ENCODE data around the gene CLMN. TPM values are rescaled to one million over a fixed set of nuclear protein-coding genes. Genes with fewer than 3 reads are reported as not detected.

Gene CLMN
- total and polyA plus RNA-seq, 2 donors (not counting 1 experiment from before 2014, with no cell fraction given) = 9.6 to 51.5 TPM

DNA sequence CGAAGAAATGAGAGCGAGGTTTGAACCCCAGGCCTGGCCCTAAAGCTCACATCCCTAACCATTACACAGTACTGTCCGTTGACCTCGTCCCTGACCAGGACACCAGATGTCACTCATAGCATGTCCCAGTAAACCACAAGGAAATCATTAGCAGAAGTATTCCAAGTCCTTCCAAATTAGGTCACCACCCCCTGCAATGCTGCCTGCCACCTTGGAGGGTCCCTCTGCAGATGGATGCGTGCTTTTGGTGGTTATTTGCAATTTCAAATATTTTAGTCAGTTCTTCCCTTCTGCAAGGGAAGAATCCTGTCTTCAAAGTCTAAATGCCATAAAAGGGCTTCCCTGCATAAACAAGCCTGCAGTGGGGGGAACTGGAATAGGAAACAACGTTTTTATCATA lies 71.3 kb downstream of the CLMN start:
- Histone ChIP-seq H3K27ac (ENCODE audit: low read length in 2 of 2) (no peak overlapping the region), H4K20me1 (ENCODE audit: control insufficient read depth, insufficient read depth, low read length, poor library complexity, severe bottlenecking) (no peaks in the 10 kb centered on the region), H3K36me3 (replicated peaks in 1 of 2; ENCODE audit: control extremely low read depth in 1 of 2, control insufficient read depth in 1 of 2, extremely low read depth in 1 of 2, insufficient read depth in 2 of 2, low read length in 1 of 2) (no peaks in the 10 kb centered on the region), H3K9ac (ENCODE audit: low read length) (no peak overlapping the region), H2AFZ (ENCODE audit: insufficient read depth, low read depth, low read length, poor library complexity, severe bottlenecking) (no peak overlapping the region), H3K27me3 (replicated peaks in 1 of 4; ENCODE audit: control extremely low read depth in 1 of 4, control insufficient read depth in 3 of 4, insufficient read depth in 4 of 4, low read length in 3 of 4) (no peaks in the 10 kb centered on the region), H3K4me2 (replicated peaks; ENCODE audit: low read depth, low read length, poor library complexity, severe bottlenecking) (no peak overlapping the region), H3K4me3 (ENCODE audit: control extremely low read depth in 1 of 5, extremely low read depth in 1 of 5, insufficient read depth in 1 of 5, low read depth in 2 of 5, low read length in 4 of 5) (no peak overlapping the region), H3K9me3 (ENCODE audit: control extremely low read depth in 1 of 3, control insufficient read depth in 2 of 3, insufficient read depth in 1 of 3, low read length in 2 of 3) (peaks cover 0 to 6% (median 0%) of the 10 kb centered on the region in 3 donors), H3K4me1 (ENCODE audit: control insufficient read depth in 2 of 2, insufficient read depth in 2 of 2, low read length in 2 of 2) (no peaks in the 10 kb centered on the region), H3K79me2 (ENCODE audit: control insufficient read depth, insufficient read depth, low read length) (no peaks in the 10 kb centered on the region)
- POLR2A ChIA-PET = no interaction called here
- H3K27ac Mint-ChIP-seq = no peak overlapping the region
- 96% methylated on average over 4 of the region's 6 CpGs for WGBS (ENCODE audit: insufficient coverage)
- ATAC-seq (ENCODE audit: low read depth) (no peak), DNase-seq (no peak)
- TF ChIP-seq EZH2 (IDR thresholded peaks at IDR 0.05; ENCODE audit: borderline replicate concordance, insufficient read depth, low read depth, low read length, poor library complexity, severe bottlenecking) = no peak
- TF ChIP-seq, protein P1, sequence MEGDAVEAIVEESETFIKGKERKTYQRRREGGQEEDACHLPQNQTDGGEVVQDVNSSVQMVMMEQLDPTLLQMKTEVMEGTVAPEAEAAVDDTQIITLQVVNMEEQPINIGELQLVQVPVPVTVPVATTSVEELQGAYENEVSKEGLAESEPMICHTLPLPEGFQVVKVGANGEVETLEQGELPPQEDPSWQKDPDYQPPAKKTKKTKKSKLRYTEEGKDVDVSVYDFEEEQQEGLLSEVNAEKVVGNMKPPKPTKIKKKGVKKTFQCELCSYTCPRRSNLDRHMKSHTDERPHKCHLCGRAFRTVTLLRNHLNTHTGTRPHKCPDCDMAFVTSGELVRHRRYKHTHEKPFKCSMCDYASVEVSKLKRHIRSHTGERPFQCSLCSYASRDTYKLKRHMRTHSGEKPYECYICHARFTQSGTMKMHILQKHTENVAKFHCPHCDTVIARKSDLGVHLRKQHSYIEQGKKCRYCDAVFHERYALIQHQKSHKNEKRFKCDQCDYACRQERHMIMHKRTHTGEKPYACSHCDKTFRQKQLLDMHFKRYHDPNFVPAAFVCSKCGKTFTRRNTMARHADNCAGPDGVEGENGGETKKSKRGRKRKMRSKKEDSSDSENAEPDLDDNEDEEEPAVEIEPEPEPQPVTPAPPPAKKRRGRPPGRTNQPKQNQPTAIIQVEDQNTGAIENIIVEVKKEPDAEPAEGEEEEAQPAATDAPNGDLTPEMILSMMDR (IDR thresholded peaks at IDR 0.05) = no peak
- CTCF ChIA-PET = no interaction called here
- H3K27me3 Mint-ChIP-seq = no peaks in the 10 kb centered on the region
- intact Hi-C loops (cut with micrococcal nuclease) = no loop called here
- no peaks in the 10 kb centered on the region for H3K9me3 Mint-ChIP-seq (ENCODE audit: insufficient read depth)
- peaks cover 6% of the 10 kb centered on the region for H3K4me1 Mint-ChIP-seq
- H3K4me3 Mint-ChIP-seq = no peak overlapping the region

DNA sequence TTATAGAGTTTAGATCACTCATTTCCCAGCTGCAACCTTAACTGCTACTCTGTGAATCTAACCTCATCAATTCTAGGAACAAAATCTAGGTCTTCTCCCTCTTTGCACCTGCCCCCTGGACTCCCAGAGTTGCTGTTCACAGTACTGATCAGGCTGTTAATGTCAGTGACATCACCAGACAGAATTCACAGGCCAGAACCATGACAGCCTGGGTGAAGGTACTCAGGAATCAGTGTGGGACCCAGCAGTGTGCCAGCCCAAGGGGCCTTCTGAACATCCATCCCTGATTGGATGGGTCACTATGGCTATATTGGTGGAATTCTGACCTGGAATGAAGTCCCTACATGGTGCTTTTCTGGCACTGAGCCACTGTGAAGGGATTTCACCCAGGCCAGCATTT lies 72.8 kb downstream of the CLMN start:
- no peaks in the 10 kb centered on the region for H3K36me3 ChIP-seq (replicated peaks in 1 of 2; ENCODE audit: control extremely low read depth in 1 of 2, control insufficient read depth in 1 of 2, extremely low read depth in 1 of 2, insufficient read depth in 2 of 2, low read length in 1 of 2)
- H3K4me1 Mint-ChIP-seq = peaks cover 6% of the 10 kb centered on the region
- no peak for ATAC-seq (ENCODE audit: low read depth)
- H3K4me3 Mint-ChIP-seq = no peak overlapping the region
- ChIA-PET POLR2A (no interaction called here), CTCF (no interaction called here)
- no peak overlapping the region for H2AFZ ChIP-seq (ENCODE audit: insufficient read depth, low read depth, low read length, poor library complexity, severe bottlenecking)
- no peaks in the 10 kb centered on the region for H3K4me1 ChIP-seq (ENCODE audit: control insufficient read depth in 2 of 2, insufficient read depth in 2 of 2, low read length in 2 of 2)
- no peaks in the 10 kb centered on the region for H3K79me2 ChIP-seq (ENCODE audit: control insufficient read depth, insufficient read depth, low read length)
- no peak for DNase-seq
- TF ChIP-seq, protein P1 (IDR thresholded peaks at IDR 0.05) = no peak
- no peak for TF ChIP-seq EZH2 (IDR thresholded peaks at IDR 0.05; ENCODE audit: borderline replicate concordance, insufficient read depth, low read depth, low read length, poor library complexity, severe bottlenecking)
- H3K27ac Mint-ChIP-seq = no peak overlapping the region
- intact Hi-C loops (cut with micrococcal nuclease) = no loop called here
- no peak overlapping the region for H3K27ac ChIP-seq (ENCODE audit: low read length in 2 of 2)
- no peak overlapping the region for H3K4me2 ChIP-seq (replicated peaks; ENCODE audit: low read depth, low read length, poor library complexity, severe bottlenecking)
- H3K27me3 Mint-ChIP-seq = no peaks in the 10 kb centered on the region
- no peaks in the 10 kb centered on the region for H4K20me1 ChIP-seq (ENCODE audit: control insufficient read depth, insufficient read depth, low read length, poor library complexity, severe bottlenecking)
- H3K27me3 ChIP-seq (replicated peaks in 1 of 4; ENCODE audit: control extremely low read depth in 1 of 4, control insufficient read depth in 3 of 4, insufficient read depth in 4 of 4, low read length in 3 of 4) = no peaks in the 10 kb centered on the region
- no peak overlapping the region for H3K9ac ChIP-seq (ENCODE audit: low read length)
- peaks cover 0 to 6% (median 0%) of the 10 kb centered on the region in 3 donors for H3K9me3 ChIP-seq (ENCODE audit: control extremely low read depth in 1 of 3, control insufficient read depth in 2 of 3, insufficient read depth in 1 of 3, low read length in 2 of 3)
- H3K4me3 ChIP-seq (ENCODE audit: control extremely low read depth in 1 of 5, extremely low read depth in 1 of 5, insufficient read depth in 1 of 5, low read depth in 2 of 5, low read length in 4 of 5) = no peak overlapping the region
- no peaks in the 10 kb centered on the region for H3K9me3 Mint-ChIP-seq (ENCODE audit: insufficient read depth)
